Activated CD4-positive, alpha-beta T cell treated with anti-CD3 and anti-CD28 coated beads for 1 hour (primary cell): ENCODE measurements around the gene CD247.

Experiments
- DNase-seq: peaks from one replicate; pipeline ENCODE4 v3.0.0-alpha.2; 2020

Gene CD247

DNA sequence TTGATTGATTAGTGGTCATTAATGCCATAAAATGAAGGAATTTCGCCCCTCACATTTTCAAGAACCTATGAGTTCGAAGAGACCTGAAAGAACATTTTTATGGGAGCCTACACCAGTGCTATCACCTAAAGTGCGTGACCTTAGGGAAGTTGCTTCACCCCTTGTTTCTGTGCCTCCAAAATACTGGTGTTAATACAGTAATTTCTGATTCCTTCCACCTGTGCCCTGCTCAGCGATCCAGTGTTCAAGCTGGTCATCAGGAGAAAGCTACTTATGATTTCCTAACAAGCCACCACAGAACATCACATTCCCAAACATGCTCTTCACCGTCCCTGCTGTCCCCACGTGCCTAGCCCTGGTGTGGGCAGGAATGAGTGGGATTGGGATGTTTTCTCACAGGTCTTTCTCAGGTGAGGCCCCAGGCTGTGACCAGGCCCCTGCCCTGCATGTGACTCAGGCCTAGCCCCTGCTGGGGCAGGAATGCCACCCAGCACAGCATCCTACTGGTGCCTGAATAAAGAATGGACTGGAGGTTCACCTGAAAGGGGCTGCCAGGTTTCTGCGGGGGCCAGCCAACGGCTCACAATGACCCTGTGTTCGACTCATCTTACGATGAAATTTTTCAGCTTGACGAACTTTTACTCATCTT lies 60.3 kb downstream of the CD247 start:
- no peak for DNase-seq

DNA sequence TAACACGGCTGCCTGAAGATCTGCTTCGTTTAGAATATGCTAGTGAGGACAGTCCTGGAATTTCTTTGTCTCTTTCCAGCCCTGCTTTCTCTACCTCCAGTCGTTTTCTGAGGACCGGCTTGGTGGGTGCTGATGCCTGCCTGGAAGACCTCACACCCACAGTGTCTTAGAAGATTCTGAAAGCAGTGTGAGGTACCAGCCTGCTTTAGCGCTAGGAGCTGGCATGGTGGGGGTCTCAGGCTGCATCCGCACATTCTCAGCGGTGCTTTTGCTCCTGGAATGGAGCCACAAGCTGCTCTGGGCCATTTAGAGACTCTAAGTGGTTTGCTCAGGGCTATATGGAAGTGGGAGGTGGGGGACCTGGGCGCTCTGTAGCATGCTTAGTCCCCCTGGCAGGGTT lies 61.4 kb downstream of the CD247 start:
- no peak for DNase-seq

DNA sequence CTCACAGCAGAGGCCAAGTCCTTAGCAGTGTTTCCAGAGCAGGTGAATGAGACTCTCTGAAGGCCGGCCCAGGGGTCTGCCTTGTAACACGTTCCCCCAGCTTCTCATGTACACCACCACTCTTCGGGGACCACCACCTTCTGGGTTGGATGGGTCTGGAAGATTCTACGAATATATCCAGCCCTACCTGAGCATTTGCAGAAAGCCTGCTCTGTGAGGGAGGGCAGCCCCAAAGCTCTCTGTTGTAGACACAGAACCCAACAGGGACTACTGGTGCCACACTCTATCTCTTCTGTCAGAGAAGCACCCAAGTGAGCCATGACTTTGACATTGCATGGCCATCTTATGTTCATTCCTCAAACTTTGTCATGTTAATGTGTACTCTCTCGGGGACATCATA lies 61.8 kb downstream of the CD247 start:
- no peak for DNase-seq

DNA sequence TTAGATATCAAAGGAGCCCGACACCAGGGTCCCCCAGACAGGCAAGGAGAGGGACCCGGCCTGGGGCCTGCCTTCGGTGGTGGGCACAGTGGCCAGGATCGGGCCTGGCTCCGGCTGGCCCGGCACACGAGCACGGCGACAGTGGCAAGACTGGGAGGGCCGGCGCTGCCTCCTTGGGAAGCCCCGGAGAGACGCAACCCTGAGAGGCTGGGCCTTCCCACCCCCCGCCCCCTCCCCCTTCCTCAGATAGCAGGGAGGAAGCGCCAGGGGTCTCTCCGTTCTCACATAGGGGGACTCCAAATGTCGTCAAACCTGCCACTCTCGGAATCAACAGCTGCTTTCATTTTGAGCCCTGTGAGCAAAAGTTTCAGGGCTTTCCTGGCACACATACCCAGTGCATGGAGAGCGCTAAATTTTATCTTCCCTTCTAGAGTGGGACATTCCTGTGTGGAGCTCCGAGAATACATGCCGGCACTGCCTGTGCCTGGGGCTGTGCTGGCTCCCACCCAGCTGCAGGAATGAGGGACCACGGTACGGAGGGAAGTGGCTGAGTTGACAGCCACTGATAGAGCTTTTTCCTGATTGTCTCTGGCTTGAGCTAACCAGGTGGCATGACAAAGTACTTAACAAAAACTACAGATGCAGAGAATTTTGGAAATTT lies 62.4 kb downstream of the CD247 start:
- no peak for DNase-seq

DNA sequence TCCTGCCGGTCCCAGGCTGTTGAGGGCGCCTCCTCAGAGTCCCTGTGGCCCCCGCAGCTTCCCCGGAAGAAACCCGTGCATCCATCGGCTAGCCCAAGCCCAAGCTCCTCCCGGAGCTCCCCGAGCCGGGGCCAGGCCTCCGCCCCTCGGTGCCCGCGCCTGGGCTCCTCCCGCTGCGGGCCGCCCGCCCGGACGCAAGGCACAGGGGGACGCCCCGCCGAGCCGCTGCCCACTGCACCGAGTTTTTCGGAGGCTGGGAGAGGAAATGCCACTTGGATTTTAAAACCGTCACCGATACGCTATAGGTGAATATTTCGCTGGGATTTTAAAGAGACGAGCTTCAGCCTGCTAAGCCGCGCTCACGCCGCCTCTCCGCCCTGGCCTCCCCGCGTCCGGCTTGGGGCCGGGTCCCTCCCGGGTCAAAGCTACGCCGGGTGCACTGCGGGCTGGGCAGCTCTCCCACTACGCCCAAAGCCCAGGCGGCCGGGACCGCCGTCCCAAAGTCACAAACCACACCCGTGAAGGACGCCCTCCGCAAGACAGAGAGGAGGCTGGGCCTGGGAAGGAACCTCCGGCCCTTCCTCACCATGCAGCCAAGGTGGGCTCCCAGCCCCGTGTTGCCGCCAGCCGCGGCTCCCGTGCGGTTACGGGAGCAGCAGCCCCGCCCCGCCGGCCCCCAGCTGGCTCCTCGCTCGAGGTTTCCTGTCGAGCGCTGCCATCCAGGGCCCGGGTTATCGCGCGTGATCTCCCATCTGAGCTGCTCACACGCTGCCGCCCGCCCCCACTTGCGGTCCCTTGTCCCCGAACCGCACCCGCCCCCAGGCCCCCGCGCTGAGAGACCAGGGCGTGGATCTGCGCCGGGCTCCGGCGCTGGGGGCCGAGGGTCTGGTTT lies 63.2 kb downstream of the CD247 start:
- peak; percentile 64 for DNase-seq

DNA sequence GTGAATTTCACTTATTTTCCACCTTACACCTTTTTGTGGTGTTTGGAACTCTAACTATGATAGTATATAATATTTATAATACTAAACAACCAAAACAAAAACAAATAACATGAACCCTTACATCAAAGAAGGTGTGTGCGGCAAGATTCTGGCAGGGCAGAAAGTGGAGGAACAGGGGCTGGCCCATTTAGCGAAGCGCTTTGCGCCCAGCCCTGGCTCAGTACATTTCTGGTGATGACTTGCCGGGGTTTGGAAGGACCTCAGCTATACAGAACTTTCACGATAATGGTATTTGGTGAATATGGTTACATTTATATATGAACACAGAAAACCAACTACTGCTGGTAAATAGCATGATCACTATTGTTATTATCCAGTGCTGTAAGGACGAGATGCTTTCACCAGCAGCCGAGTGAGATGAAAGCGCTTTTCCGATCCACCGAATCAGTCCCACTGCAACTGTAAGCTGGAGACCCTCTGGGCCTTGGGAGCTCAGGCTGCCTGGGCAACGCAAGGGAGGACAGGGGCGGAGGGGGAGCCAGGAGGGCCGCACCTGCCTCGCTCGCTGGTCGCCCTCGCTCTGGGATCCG lies 63.9 kb downstream of the CD247 start:
- no peak for DNase-seq

DNA sequence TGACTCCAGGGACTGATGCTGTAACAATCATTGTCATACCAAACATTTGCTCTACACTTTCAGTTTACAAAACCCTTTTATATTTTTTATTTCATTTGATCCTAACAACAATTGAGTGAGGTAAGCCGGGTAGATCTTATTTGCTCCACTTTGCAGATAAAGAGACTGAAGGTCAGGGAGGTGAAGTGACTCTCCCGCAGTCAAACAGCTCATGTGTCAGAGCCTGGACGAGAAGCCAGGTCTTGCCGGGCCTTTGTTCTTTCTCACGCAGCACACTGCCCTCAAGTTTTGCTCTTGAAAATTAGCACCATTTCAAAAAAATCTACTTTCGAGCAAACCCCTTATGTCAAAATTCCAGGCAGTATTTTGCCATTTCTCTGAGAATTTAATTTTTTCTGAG lies 65.2 kb downstream of the CD247 start:
- no peak for DNase-seq

DNA sequence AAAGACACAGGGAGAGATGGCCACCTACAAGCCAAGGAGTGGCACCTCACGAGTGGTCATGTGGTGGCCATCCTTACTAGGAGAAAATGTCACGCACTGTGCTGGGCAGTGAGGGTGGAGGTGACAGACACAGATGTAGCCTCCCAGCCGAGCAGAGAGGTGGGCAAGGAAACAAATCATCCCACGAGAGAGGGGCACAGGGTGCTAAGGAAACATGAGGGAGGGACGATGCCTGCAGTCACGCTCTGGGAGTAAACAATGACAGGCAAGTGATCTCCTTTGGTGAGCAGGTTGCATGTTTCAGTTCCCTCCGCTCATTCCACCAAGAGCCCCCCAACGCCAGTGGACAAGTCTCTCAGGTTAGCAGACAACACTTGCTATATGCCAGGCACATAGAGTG lies 65.8 kb downstream of the CD247 start:
- no peak for DNase-seq

DNA sequence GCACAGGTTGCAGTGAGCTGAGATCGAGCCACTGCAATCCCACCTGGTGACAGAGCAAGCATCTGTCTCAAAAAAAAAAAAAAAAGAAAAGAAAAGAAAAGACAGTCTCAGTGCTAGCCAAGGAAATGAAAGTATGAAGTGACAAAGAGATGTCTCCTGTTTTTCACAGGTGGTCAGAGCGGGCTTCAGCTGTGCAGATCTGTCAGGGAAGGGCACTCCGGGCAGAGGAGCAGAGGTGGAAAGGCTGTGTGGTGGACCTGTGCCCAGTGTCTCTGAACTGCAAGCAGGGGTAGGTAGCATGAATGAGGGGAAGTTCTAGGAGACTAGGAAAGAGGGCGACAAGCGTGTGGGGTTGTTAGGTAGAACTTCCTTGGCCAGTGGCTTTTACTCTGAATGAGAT lies 67.5 kb downstream of the CD247 start:
- no peak for DNase-seq

DNA sequence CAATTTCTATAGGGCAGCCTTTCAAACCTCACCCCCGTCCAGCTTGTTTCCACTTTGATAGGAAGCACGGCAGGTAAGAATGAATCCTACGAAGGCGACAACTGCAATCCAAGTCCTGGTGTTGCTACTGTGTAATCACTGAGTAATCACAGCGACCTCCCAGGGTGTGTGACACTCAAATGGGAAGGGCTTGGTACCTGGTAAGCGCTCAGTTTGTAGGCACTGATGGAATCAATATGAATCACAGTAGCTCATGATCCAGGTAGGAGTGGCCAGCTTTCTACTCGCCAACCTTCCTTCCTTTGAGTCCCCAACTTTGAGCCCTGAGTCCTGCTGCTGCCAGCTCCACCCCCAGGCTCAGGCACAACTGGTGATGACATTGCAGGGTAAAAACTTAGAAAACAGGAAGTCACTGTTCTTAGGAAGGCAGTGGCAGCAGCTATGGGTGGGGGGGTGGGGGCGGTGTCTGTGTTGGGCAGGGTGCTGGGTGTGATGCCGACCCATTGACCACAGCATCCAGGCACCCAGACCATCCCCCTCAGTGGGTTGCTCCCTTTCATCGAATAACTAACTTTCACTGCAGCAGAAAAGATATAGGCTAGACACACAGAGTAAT lies 70.7 kb downstream of the CD247 start:
- DNase-seq = peak; percentile 38

DNA sequence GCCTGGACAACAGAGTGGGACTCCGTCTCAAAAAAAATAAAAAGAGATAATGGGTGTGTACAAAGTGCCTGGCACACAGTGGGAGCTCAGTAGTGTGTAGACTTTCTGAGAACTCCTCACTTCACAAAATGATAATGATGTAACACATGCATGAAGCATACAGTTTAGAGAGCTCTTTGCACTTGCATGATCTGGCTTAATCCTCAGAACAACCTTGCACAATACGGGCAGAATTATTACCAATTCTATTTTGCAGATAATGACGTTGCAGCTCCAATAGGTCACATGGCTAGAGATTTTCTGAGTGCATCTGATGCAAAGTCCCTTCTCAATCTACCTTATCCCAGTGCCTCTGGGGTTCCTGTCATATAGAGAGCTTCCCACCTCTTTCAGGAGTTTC lies 71.4 kb downstream of the CD247 start:
- no peak for DNase-seq

DNA sequence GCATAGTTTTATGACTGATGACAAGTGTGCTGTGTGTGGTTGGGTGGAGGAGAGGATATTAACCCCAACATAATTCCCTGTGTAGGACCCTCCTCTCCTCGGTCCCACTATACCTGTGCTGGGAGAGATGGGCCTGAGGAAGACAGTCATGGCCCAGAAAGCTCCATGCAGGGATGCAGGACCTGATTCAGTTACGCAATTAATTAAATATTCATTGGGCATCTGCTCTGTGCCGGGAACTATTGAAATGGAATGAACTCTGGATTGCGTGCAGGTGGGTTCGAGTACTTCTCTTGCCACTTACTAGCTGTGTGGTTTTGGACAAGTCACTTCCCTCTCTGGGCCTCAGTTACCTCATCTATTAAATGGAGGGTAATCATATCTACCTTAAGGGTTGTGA lies 74.6 kb downstream of the CD247 start:
- DNase-seq = no peak

DNA sequence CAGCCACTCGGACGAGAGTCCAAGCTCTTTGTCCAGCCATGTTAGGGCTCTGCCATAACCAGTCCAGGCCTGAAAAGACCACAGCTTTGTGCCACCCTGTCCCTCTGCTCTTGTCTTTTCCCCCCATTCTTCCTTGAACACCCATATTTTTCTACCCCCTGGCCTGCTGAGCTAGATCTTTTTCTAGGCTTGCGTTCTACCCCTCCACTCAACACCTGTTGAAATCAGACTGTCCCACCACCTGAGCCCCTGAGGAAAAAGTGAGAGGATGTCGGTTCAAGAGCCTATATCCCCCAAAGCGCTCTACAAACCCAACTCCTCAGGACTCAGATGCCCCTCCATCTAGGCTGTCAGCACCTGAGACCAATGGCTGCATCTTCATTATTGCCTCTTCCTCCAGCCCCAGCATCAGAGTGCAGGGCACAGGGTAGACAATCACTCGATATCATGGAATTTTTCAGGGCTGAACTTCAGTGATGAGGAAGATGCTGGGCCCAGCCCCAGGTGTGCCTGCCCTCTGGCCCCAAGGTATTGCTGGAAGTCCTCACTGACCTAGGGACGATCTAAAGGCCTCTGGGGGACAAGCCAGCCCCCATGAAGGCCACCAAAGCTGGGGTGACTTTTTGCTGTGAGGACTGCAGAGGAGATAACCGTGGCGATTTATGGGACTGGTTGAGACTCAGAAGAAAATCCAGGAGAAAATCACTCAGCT lies 75.3 kb downstream of the CD247 start:
- no peak for DNase-seq

DNA sequence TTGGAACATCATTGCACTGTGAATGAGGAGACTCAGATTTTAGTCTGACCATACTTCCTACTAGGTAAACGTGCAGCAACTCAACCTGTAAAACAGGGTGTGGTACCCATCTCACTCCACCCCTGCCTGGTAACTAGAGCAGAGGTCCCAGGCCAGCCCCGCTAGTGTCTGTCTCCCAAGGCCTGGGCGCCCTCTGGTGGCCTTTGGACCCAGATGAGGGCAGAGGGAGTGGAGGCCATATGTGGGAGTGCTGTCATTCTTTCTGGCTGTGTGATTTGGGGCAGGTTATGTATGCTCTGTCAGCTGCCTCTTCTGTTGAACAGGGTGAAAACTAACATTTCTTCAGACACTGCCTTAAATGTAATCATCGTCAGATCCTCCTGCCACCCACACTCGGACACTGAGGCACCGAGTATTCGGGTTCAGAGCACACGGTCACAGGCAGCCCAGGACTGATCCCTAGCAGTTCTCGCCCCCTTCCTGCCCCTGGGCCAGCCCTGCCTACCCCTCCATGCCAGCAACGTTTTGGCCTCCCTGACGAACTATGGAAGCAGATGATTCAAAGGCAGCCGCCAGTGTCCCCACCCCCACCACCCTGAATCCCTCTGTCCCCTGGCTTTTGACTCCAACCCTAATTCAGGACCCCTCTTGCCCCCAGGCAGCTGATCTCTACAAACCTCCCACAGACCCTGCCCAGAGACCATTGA lies 76.0 kb downstream of the CD247 start:
- DNase-seq = peak; percentile 81

DNA sequence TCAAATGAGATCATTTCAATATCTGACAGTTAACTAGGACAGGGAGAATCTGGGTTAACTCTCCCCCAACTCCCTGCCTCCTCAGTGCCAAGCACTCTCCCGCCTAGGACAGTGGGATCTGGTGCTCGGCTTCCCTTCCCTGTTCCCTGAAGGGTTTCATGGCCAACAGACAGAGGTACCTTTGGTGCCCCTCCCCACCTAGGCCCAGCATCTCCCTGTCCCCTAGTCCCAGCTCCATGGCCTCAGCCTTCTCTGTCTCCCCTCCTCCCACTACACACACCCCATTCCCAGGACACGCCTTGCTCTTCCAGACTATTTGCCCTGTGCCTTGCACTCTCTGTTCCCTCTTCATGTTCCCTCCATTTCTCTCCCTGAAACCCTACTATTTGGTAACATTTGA lies 77.1 kb downstream of the CD247 start:
- DNase-seq = no peak

DNA sequence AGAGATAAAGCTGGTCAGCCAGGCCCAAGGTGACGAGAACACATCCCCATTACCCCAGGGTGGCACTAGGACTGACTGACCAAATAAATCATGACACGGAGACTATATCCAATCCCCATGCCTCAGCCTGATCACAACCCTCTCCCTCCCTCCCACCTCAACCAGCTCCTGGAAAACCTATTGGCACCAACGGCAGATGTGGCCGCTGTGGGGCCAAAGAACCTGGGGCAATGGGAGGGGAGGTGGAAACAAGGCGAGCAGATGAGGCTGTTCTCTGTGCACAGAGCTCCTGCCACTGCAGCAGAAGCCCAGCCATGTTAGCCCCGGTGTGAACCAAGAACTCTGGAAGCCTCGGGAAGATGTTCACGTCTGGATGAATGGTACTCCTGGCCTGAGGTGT lies 77.6 kb downstream of the CD247 start:
- no peak for DNase-seq

DNA sequence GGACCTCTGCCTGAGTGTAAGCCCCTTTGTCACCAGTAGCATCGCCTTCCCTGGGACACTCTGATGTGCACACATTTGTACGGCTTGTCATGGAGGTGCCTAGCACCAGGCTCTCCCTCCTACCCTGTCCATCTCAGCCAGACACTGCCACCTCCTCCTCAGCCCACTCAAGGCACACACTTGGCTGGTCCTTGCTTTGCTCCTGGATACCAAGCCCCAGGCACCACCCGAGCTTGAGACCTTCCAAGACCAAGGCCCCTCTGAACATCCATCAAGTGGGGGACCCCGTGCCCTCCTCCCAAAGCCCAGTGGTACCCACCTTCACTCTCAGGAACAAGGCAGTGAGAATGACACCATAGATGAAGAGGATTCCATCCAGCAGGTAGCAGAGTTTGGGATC lies 78.0 kb downstream of the CD247 start:
- no peak for DNase-seq

DNA sequence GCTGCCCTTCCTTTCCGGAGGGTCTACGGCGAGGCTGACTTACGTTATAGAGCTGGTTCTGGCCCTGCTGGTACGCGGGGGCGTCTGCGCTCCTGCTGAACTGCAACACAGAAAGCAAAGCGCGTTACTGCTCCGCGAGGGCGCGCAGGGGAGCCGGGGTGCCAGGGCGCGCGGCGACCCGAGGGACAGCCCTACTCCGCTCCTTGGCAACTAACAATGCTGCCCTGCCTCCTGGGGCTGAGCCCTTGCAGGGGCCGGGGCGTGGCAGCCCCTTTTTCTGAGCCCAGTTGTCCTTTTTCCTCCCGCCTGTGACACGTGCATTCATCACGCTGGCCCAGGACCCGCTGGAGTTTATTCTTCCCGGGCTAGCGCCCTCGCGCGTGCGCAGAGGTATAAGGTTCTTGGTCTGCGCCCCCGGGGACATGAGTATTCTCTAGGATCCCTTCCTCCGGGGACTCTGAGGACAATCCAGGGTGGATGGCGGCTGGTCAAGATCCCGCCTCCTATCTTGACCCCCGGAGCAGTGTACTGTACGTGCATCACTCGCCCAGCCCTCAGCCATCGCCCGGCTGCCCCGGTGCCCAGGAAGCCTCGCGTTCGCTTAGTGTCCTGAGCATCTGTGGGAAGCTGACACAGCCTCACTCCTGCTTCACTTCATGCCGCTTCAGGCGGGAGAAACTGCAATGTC lies 78.9 kb downstream of the CD247 start:
- DNase-seq = no peak

DNA sequence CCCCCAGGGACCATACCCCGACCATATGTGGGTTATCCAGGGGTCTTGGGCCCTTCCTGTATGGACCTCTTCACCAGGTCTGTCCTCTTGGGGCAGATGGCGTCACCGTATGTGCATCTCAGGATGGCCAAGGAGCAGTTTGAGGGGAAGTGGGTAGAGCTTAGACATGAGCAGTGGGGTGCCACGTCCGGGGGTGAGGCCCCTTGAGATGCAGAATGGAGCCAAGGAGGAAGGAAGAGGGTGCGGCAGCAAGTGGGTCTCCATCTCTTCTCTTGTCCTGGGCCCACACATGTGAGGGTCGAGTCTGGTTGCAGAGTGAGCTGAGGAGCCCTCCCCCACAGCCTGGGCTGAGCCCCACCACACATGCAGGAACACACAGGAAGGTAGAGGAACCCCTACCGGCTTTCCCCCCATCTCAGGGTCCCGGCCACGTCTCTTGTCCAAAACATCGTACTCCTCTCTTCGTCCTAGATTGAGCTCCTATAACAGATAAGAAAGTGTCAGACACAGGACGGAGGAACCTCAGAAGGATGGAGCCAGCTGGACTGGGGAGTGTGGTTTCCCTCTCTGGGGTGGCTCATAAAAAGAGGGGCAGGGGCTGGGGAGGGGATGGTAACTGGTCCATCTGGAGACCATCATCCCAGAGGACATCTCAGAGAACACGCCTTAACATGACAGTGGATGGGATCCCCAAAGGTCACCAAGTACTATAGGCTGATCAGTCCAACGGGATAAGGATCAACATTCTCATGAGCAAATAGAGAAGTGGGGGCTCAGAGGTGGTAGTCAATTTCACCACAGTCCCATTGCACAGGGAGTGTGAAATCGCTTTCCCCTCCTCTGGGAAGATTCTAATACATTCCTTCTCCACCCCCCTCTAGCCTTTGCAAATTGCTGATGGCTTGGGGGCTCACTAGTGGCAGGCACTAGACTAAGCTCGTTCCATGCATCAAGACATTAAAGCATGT lies 79.9 kb downstream of the CD247 start:
- no peak for DNase-seq

DNA sequence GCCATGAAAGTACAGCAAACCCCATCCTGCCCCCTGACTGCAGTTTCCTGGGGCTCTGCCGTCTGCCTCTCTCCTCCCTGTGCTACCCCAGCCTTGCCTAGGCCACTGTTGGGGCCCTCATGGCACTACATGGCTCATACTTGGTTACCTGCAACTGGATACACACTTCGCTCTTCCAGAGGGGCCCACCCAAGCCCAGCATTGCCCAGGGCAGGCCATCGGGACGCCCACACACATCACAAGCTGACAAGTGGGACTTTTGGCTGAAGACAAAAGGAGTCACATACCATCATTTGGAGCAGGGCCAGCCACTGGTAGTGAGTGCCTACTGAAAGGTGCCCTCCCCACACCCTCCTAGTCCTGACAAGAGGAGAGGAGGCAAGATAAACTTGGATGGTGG lies 82.8 kb downstream of the CD247 start:
- no peak for DNase-seq
